ENCODE measurements around the gene OSBPL8. TPM values are rescaled to one million over a fixed set of nuclear protein-coding genes. Genes with fewer than 3 reads are reported as not detected.

Gene OSBPL8
- total RNA-seq, 1 experiment from 2014 or later = 81.7 TPM

- no peaks in the 10 kb centered on the region; the same call in none of the 2 replicates for H3K36me3 Mint-ChIP-seq
- ChIA-PET POLR2A (no interaction called here), CTCF (no interaction called here)
- no peak for ATAC-seq
- TF ChIP-seq RELA (CRISPR knock-in tag; IDR thresholded peaks at IDR 0.05; ENCODE audit: borderline replicate concordance) = no peak
- no peak for TF ChIP-seq ZNF512 (CRISPR knock-in tag; IDR thresholded peaks at IDR 0.05; ENCODE audit: borderline replicate concordance)
- TF ChIP-seq PREB (CRISPR knock-in tag; IDR thresholded peaks at IDR 0.05; ENCODE audit: borderline replicate concordance) = no peak
- no peak for TF ChIP-seq STAT6 (CRISPR knock-in tag; conservative IDR thresholded peaks at IDR 0.05; ENCODE audit: low read depth)
- no peak for TF ChIP-seq MYBL2 (CRISPR knock-in tag; IDR thresholded peaks at IDR 0.05)
- TF ChIP-seq USF1 (CRISPR knock-in tag; IDR thresholded peaks at IDR 0.05) = no peak
- TF ChIP-seq GRHL2 (CRISPR knock-in tag; IDR thresholded peaks at IDR 0.05; ENCODE audit: insufficient replicate concordance, severe bottlenecking) = no peak
- TF ChIP-seq HMGXB4 (CRISPR knock-in tag; IDR thresholded peaks at IDR 0.05) = no peak
- no peak for TF ChIP-seq MXD4 (CRISPR knock-in tag; IDR thresholded peaks at IDR 0.05; ENCODE audit: borderline replicate concordance)
- no peak for TF ChIP-seq CREM (CRISPR knock-in tag; IDR thresholded peaks at IDR 0.05)
- no peak for TF ChIP-seq FOXK1 (CRISPR knock-in tag; IDR thresholded peaks at IDR 0.05)
- no peak for DNase-seq (ENCODE audit: low spot score)
- no peaks in the 10 kb centered on the region for H3K27me3 Mint-ChIP-seq (ENCODE audit: low read depth)
- H3K4me3 Mint-ChIP-seq = no peak overlapping the region
- H3K4me1 Mint-ChIP-seq = no peaks in the 10 kb centered on the region
- H3K27ac Mint-ChIP-seq = no peak overlapping the region
- H3K9me3 Mint-ChIP-seq = no peaks in the 10 kb centered on the region
Observed at GRCh38 chr12:76399040-76399439, 160.5 kb downstream of the OSBPL8 start.

- no peak for TF ChIP-seq TEAD1 (CRISPR knock-in tag; IDR thresholded peaks at IDR 0.05)
- TF ChIP-seq GABPB1 (CRISPR knock-in tag; IDR thresholded peaks at IDR 0.05) = no peak
- no peak for TF ChIP-seq ZNF423 (CRISPR knock-in tag; IDR thresholded peaks at IDR 0.05)
- TF ChIP-seq ZBTB21 (CRISPR knock-in tag; IDR thresholded peaks at IDR 0.05; ENCODE audit: borderline replicate concordance) = no peak
- TF ChIP-seq PREB (CRISPR knock-in tag; IDR thresholded peaks at IDR 0.05; ENCODE audit: borderline replicate concordance) = no peak
- no peak for TF ChIP-seq ZNF532 (CRISPR knock-in tag; IDR thresholded peaks at IDR 0.05; ENCODE audit: borderline replicate concordance)
- CTCF ChIA-PET = no interaction called here
- H3K27ac Mint-ChIP-seq = no peak overlapping the region
- no peaks in the 10 kb centered on the region for H3K27me3 Mint-ChIP-seq (ENCODE audit: low read depth)
- ATAC-seq = no peak
- H3K4me3 Mint-ChIP-seq = no peak overlapping the region
- DNase-seq (ENCODE audit: low spot score) = no peak
- no peaks in the 10 kb centered on the region; the same call in none of the 2 replicates for H3K36me3 Mint-ChIP-seq
- no peaks in the 10 kb centered on the region for H3K9me3 Mint-ChIP-seq
- POLR2A ChIA-PET = no interaction called here
- no peaks in the 10 kb centered on the region for H3K4me1 Mint-ChIP-seq
Observed at GRCh38 chr12:76398106-76398505, 161.5 kb downstream of the OSBPL8 start.

Measured in WTC11 (cell line).